Measurements from ENCODE around the gene NACC1.

NACC1 gene

DNA sequence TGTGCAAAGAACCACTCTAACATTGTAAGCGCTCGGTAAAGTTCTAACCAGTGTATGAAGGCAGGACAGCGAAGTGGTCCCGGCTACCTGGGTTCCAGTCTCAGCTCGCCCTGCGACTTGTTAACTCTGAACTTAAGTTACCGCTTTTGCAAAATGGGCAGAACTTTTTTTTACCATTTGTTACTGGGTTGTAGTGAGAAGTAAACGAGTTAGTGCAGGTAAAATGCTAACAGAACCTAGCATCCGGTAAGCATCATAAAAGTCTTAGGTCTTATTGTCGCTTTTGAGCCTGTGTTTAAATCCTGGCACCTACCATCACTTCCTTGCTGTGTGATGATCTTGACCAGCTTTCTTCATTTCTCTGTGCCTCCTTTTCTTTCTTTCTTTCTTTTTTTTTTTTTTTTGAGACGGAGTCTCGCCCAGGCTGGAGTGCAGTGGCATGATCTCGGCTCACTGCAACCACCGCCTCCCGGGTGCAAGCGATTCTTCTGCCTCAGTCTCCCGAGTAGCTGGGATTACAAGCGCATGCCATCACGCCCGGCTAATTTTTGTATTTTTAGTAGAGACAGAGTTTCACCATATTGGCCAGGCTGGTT, 790 bp upstream of the NACC1 start:
- no peak for TF ChIP-seq YY1 (IDR thresholded peaks at IDR 0.05; ENCODE audit: low read depth)
- TF ChIP-seq USF1 (IDR thresholded peaks at IDR 0.05) = no peak
- TF ChIP-seq TEAD4 (IDR thresholded peaks at IDR 0.05) = no peak
- 0 out of 2 replicates have a peak, but pooled peaks have one; percentile 1 for TF ChIP-seq TAF1 (IDR thresholded peaks at IDR 0.05; ENCODE audit: low read depth)

GRCh38 chr19:13118424-13119193, 545 bp downstream of the NACC1 start:
- TF ChIP-seq CREB1 (IDR thresholded peaks at IDR 0.05; ENCODE audit: low read depth) (no peak), ZBTB7A (IDR thresholded peaks at IDR 0.05; ENCODE audit: low read depth) (peak; percentile 59), TEAD4 (IDR thresholded peaks at IDR 0.05) (0 out of 2 replicates have a peak, but pooled peaks have one; percentile 12), EGR1 (IDR thresholded peaks at IDR 0.05) (peak; percentile 95)

GRCh38 chr19:13119627-13120026, 1.6 kb downstream of the NACC1 start:
- TF ChIP-seq EP300 (IDR thresholded peaks at IDR 0.05; ENCODE audit: borderline replicate concordance) (no peak), TEAD4 (IDR thresholded peaks at IDR 0.05) (no peak)

- TF ChIP-seq TEAD4 (IDR thresholded peaks at IDR 0.05) (no peak), CEBPB (IDR thresholded peaks at IDR 0.05) (no peak), YY1 (IDR thresholded peaks at IDR 0.05; ENCODE audit: low read depth) (no peak), TCF12 (IDR thresholded peaks at IDR 0.05; ENCODE audit: low read depth) (no peak), NFIC (IDR thresholded peaks at IDR 0.05) (no peak)
These were observed 2.0 kb downstream of the NACC1 start for GRCh38 chr19:13120031-13120430.

GRCh38 chr19:13120817-13121216, 2.8 kb downstream of the NACC1 start:
- TF ChIP-seq NFIC (IDR thresholded peaks at IDR 0.05) (no peak), USF1 (IDR thresholded peaks at IDR 0.05) (no peak), TEAD4 (IDR thresholded peaks at IDR 0.05) (no peak), TCF12 (IDR thresholded peaks at IDR 0.05; ENCODE audit: low read depth) (no peak), RAD21 (IDR thresholded peaks at IDR 0.05; ENCODE audit: low read depth) (no peak), CREB1 (IDR thresholded peaks at IDR 0.05; ENCODE audit: low read depth) (no peak), CEBPB (IDR thresholded peaks at IDR 0.05) (no peak), TAF1 (IDR thresholded peaks at IDR 0.05; ENCODE audit: low read depth) (no peak), YY1 (IDR thresholded peaks at IDR 0.05; ENCODE audit: low read depth) (no peak), EGR1 (IDR thresholded peaks at IDR 0.05) (no peak), EP300 (IDR thresholded peaks at IDR 0.05; ENCODE audit: borderline replicate concordance) (no peak), REST (IDR thresholded peaks at IDR 0.05; ENCODE audit: low read depth) (no peak), FOXM1 (IDR thresholded peaks at IDR 0.05; ENCODE audit: borderline replicate concordance, low read depth) (no peak), ZBTB7A (IDR thresholded peaks at IDR 0.05; ENCODE audit: low read depth) (no peak)
- TF ChIP-seq, protein P1, sequence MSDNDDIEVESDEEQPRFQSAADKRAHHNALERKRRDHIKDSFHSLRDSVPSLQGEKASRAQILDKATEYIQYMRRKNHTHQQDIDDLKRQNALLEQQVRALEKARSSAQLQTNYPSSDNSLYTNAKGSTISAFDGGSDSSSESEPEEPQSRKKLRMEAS (IDR thresholded peaks at IDR 0.05) = no peak

GRCh38 chr19:13121551-13122274, 3.6 kb downstream of the NACC1 start:
- no peak for TF ChIP-seq EP300 (IDR thresholded peaks at IDR 0.05; ENCODE audit: borderline replicate concordance)
- no peak for TF ChIP-seq RAD21 (IDR thresholded peaks at IDR 0.05; ENCODE audit: low read depth)
- no peak for TF ChIP-seq USF1 (IDR thresholded peaks at IDR 0.05)
- TF ChIP-seq EGR1 (IDR thresholded peaks at IDR 0.05) = no peak

DNA sequence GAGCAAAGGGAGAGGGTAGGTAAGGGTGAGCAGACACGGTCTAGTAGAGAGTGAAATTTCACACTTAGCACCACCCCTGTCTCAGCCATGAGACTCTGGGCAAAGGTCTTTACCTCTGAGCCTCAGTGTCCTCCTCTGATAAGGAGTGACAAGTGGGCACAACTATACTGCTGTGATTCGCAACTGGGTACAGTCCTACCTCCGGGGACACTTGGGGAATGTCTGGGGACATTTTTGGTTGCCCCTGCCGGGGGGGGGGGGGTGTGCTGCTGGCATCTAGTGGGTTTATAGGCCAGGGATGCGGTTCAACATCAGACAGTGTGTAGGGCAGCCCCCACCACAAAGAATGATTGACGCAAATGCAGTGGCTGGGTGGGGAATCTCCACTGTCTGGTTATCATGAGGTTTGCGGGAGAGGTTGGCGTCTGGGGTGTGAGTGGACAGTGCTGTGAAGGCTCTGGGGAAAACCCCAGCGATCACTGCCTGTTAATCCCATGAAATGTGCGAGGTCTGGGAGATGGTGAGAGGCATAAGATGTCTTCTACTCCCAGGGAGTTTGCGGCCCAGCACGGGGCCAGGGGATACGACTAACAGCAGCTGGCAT, 4.3 kb downstream of the NACC1 start:
- no peak for TF ChIP-seq TCF12 (IDR thresholded peaks at IDR 0.05; ENCODE audit: low read depth)
- TF ChIP-seq CREB1 (IDR thresholded peaks at IDR 0.05; ENCODE audit: low read depth) = no peak
- no peak for TF ChIP-seq TEAD4 (IDR thresholded peaks at IDR 0.05)
- TF ChIP-seq REST (IDR thresholded peaks at IDR 0.05; ENCODE audit: low read depth) = no peak
